GM13976 (cell line): Measurements from ENCODE around the gene IGFL2.
"Not testable (repeated sequence)": the region's sequence is repeated elsewhere in the genome, so short reads cannot be mapped to it uniquely, and the experiment has no call there.

Experiments
- DNase-seq: peaks from one replicate; pipeline ENCODE4 v3.0.0; 2012; ENCODE audit warnings: low spot score
- CTCF ChIP-seq: IDR thresholded peaks from 2 replicates; pipeline ENCODE4 v1.5.1; 2012; ENCODE audit warnings: borderline replicate concordance, mild to moderate bottlenecking; ENCODE audit not compliant: insufficient read depth; ENCODE audit errors: extremely low read depth, missing control alignments, control extremely low read depth
- in situ Hi-C: fragments of 300-500 bp; cut with MboI; formaldehyde crosslinking; loops from one replicate; pipeline ENCODE4 v1.12.0; 2022; ENCODE audit warnings: low sequenced_read_pairs, mixed read lengths, inconsistent platforms; ENCODE audit not compliant: unreplicated experiment

IGFL2 gene

DNA sequence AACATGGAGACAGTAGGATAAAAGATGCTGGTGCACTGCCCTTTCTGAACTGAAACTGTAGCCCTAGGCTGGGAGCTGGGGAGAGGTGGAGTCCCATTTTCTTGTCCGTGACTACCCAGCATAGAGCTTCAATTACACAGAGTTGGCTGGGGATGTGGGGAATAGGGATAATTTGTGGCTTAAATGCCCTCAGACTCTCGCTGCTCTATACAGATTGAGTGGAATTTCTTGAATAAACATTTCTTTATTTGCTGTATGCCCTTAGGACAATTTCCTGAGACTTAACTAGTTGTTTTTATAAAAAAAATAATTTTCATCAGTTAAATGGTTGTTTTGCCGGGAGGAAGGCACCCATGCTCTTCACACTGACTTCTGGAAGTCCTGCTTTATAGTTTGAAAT, 7.2 kb downstream of the IGFL2 start:
- no peak for DNase-seq
- in situ Hi-C loops, result no loop called here
- no peak for TF ChIP-seq CTCF

DNA sequence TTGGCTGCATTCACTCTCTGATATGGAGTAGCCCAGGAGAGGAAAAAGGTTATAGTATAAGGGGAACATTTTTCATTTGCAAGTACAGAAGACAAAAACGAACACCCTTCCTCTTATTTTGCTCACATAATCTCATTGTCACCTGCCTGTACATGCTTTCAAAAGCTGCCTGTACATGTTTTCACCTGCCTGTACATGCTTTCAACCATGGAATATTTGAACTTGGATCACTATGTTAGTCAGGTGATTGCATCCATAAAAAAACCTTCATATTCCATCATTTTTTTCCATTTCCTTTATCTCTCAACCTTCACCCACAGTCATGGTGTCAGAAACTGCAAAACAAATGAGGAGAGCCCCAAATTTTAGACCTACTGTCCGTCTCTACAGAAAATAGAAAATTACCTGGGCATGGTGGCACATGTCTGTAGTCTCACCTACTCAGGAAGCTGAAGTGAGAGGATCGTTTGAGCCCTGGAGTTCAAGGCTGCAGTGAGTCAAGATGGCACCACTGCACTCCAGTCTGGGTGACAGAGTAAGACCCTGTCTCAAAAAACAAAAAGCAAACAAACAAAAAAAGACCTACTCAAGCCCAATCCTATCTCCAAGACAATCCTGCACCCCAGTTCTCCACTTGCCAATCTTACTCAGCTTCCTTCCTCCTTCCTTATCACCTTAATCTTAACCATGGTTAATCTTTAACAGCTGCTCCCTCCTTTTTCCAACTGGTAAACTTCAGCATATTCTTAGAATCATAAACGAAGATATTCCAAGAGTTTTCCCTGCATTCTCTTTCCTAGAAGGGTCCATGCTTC, 11.6 kb downstream of the IGFL2 start:
- no peak for DNase-seq
- TF ChIP-seq CTCF, result no peak
- in situ Hi-C loops, result no loop called here

DNA sequence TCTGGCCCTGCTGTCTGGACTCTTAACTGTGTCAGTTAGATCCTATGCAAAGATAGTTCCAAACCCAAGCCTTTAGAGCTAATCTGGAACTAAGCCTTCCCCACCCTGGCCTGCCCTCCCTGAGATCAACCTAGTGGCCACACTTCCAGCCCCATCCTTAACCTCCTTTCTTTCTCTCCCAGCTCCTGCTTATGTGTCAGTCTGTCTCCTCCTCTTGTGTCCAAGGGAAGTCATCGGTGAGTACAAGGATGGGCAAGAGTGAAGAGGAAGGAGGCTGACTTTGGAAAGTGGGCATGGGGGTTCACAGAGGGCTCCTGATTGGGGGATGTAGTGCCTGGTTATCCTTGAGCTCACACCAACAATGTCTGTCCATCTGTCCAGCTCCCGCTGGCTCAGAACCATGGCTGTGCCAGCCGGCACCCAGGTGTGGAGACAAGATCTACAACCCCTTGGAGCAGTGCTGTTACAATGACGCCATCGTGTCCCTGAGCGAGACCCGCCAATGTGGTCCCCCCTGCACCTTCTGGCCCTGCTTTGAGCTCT, 12.3 kb downstream of the IGFL2 start:
- DNase-seq, result no peak
- in situ Hi-C loops, result no loop called here
- TF ChIP-seq CTCF, result no peak

DNA sequence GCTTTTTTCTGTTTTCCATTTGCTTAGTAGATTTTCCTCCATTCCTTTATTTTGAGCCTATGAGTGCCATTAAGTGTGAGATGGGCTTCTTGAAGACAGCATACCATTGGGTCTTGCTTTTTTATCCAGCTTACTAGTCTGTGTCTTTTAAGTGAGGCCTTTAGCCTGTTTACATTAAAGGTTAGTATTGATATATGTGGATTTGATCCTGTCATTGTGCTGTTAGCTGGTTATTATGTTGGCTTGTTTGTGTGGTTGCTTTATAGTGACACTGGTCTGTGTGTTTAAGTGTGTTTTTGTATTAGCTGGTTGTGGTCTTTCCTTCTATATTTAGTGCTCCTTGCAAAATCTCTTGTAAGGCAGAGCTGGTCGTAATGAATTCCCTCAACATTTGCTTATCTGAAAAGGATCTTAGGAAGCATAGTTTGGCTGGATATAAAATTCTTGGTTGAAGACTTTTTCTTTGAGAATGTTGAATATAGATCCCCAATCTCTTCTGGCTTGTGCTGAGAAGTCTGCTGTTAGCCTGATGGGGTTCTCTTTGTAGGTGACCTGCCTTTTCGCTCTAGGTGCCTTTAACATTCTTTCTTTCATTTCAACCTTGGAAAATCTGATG, 13.7 kb downstream of the IGFL2 start:
- DNase-seq, in situ Hi-C loops: not testable (repeated sequence)

DNA sequence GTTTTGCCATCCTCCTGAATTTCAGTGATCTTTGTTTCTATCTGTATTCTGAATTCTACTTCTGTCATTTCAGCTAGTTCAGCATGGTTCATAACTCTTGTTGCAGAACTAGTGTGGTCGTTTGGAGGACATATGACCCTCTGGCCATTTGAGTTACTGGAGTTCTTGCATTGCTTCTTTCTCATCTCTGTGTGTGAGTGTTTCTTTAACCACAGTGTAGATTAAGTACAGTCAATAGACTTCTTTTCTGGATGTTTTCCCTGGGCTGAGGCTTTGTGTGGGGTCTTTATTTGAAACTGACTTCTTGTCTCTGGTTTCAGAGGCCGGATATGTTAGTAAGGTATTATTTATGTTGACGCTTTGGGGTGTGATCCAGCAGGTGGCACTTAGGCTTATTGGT, 14.7 kb downstream of the IGFL2 start:
- no peak for DNase-seq
- in situ Hi-C loops, result no loop called here
- no peak for TF ChIP-seq CTCF

- DNase-seq, result no peak
- no peak for TF ChIP-seq CTCF
- in situ Hi-C loops, result no loop called here
These were observed 25.9 kb downstream of the IGFL2 start for GRCh38 chr19:46173886-46174480.
